HG03159 (cell line): ENCODE data around the gene HSD17B11.
"Not testable (repeated sequence)": the region's sequence is repeated elsewhere in the genome, so short reads cannot be mapped to it uniquely, and the experiment has no call there.

Experiments
- ATAC-seq: cut with Tn5 transposase; IDR thresholded peaks from one replicate; pipeline ENCODE4 v1.9.1; 2021; ENCODE audit warnings: mild to moderate bottlenecking, moderate library complexity; ENCODE audit not compliant: unreplicated experiment

The HSD17B11 gene

GRCh38 chr4:87406462-87406861 is 15.5 kb upstream of the HSD17B11 start:
- ATAC-seq = peak; percentile 62

- no peak for ATAC-seq
Measured at GRCh38 chr4:87405211-87405820, 14.3 kb upstream of the HSD17B11 start.

GRCh38 chr4:87403732-87404131 is 12.7 kb upstream of the HSD17B11 start:
- not testable (repeated sequence) for ATAC-seq

- no peak for ATAC-seq
Measured at GRCh38 chr4:87399954-87400353, 9.0 kb upstream of the HSD17B11 start.

GRCh38 chr4:87399148-87399547 is 8.2 kb upstream of the HSD17B11 start:
- ATAC-seq = no peak

DNA sequence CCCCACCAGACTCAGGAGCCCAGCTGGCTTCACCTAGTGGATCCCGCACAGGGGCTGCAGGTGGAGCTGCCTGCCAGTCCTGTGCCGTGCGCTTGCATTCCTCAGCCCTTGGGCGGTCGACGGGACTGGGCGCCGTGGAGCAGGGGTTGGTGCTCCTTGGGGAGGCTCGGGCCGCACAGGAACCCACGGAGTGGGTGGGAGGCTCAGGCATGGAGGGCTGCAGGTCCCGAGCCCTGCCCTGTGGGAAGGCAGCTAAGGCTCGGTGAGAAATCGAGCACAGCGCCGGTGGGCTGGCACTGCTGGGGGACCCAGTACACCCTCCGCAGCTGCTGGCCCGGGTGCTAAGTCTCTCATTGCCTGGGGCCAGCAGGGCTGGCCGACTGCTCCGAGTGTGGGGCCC is 4.9 kb upstream of the HSD17B11 start:
- not testable (repeated sequence) for ATAC-seq

- ATAC-seq = not testable (repeated sequence)
Measured at GRCh38 chr4:87395073-87395472, 4.1 kb upstream of the HSD17B11 start.

DNA sequence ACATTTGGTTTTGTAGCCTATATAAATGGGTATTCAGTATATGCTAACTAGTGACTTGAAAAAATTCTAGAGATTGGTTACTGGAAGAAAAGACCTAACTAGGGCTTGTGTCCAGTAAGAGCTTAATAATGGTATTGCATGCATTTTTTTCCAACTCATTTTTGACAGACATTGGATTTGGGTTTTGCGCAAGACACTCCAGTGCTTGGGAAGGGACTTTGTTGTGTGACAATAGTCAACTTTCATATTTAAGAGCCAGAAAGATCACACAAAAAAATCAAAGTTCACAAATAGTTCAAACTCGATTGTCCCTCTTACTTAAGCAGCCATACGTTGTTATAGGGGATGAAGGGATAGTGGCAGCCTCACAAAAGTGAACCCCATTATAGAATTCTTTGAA is 1.2 kb upstream of the HSD17B11 start:
- no peak for ATAC-seq

DNA sequence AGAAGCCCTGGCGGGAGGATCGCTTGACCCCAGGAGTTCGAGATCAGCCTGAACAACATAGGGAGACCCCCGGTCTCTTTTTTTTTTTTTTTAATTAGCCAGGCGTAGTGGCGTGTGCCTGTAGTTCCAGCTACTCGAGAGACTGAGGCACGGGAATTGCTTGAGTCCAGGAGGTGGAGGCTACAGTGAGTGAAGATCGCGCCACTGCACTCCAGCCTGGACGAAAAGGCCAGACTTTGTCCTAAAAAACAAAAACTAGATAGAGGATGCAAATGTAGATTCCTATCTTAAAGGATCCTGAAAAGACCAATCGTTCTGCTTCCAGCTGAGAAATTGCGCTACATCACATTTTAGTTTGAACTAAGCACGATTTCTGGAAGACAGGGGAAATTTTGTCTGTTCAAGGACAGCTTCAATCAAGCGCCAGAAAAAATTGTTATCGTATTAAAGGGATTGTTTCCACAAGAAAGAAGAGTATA is 627 bp upstream of the HSD17B11 start:
- ATAC-seq = no peak

DNA sequence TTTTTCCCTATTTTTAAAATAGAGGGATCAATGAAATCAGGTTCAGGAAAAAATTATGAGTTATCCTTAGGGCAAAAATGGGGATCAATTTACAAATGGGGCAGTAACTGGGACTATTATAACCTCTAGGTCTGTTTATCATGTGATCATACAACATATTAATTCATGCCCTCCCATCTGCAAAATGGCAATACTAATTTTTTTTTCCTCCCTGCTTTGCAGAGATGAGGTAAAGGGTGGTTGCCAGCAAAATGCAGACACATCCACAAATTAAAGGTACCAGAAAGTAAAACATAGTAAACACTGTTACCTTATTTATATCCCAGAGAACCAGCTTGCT is 467 bp downstream of the HSD17B11 start:
- peak; percentile 20 for ATAC-seq

DNA sequence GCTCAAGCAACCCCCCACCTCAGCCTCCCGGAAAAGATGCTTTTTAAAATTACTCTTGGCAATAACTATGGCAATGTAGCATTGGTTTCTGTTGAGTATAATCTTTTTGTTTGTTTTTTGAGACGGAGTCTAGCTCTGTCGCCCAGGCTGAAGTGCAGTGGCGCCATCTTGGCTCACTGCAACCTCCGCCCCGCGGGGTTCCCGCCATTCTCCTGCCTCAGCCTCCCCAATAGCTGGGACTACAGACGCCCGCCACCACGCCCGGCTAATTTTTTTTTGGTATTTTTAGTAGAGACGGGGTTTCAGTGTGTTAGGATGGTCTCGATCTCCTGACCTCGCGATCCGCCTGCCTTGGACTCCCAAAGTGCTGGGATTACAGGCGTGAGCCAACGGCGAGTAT is 933 bp downstream of the HSD17B11 start:
- ATAC-seq = not testable (repeated sequence)

DNA sequence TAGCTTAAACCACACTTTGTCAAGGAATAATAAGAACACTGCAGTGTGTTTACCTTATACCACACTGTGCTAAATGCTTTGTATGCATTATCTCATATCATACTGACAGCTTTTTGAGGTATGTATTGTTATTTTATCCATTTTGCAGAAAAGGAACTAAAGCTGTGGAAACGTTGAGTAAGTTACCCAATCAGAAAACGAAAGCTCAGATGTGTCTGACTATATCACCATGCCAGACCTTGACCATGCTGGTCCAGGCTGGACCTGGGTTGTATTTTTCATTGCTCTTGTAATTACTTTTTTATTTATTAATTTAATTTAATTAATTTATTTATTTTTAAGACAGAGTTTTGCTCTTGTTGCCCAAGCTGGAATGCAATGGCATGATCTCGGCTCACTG is 2.1 kb downstream of the HSD17B11 start:
- ATAC-seq = no peak

GRCh38 chr4:87387237-87387636 is 3.8 kb downstream of the HSD17B11 start:
- no peak for ATAC-seq

- ATAC-seq = not testable (repeated sequence)
Measured at GRCh38 chr4:87384466-87385132, 6.4 kb downstream of the HSD17B11 start.

DNA sequence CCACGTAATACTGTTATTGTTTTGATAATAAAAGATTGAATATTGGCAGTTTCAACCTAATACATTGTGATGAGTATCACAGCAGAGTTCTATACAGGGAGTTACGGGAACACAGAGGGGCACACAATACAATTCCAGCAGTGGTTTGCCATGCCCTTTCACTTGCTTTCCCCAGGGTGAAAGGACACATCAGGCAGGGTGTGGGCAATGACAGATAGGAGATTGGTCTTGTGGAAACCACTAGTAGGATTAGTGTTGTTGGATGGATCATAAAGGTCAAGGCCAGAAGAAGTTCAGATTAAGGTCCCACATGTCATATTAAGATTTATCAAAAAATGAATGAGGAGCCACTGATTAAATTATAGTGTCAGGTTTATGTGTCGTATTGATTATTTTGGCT is 8.1 kb downstream of the HSD17B11 start:
- no peak for ATAC-seq

- ATAC-seq = no peak
Measured at GRCh38 chr4:87382116-87382515, 8.9 kb downstream of the HSD17B11 start.

DNA sequence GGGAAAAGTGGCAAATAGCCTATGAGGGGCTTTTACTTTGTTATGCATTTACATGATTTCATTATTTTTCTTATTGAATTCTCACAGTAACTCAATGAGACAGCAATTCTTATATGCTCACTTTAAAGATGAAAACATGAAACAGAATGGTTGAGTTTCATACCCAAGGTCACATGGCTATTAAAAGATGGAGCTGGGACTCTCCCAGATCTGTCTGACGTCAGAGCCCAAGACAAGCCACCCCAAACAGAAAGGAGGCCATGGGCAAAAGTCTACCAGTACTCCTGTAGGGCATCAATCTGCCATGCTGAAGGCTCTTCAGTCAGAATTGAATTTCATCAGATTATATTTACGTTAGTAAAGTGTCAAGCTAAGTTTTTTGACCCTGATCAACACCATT is 13.2 kb downstream of the HSD17B11 start:
- ATAC-seq = no peak

- ATAC-seq = peak; percentile 71
Measured at GRCh38 chr4:87375719-87376291, 15.2 kb downstream of the HSD17B11 start.

DNA sequence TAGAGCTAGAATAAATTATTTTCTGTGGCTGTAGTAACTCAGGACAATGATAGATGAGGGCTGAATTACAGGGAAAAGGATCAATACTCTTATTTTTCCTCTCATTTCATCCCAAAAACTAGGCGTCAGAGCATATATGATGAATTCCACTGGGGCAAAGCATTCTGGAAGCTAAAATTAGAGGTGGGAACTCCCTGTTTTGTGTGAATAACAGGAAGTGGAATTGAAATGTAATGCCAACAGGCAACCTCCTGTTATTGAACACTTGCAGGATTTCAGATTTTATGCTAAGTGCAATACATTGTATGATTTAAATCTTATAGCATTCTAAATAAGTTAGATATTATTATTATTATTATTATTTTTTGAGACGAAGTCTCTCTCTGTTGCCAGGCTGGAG is 20.9 kb downstream of the HSD17B11 start:
- ATAC-seq = no peak

- no peak for ATAC-seq
Measured at GRCh38 chr4:87366521-87367162, 24.3 kb downstream of the HSD17B11 start.

GRCh38 chr4:87365348-87365747 is 25.6 kb downstream of the HSD17B11 start:
- no peak for ATAC-seq

DNA sequence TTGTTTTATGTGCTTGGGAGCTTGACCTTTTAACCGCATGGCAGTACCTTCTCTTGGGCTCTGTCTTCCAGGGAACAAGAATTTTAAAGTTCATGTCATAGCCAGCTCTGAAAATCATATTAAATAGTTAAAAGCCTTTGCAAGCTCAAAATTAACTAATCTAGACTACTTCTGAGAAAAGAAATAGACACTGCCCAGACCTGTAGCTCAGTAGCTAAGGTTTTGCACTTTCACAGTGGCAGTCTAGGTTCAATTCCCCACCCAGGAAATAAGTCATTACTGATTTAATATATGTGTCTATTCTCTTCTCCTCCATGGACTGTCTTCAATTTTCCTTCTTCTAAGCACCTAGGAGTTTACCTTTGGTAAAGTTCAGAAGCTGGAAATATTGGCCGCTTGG is 27.4 kb downstream of the HSD17B11 start:
- ATAC-seq = no peak
